ENCODE results near the gene COPB1.

The COPB1 gene

GRCh38 chr11:14425621-14426020 lies 74.0 kb downstream of the COPB1 start:
- no peak for DNase-seq (ENCODE audit: low read depth, low spot score)

GRCh38 chr11:14424096-14424495 lies 75.5 kb downstream of the COPB1 start:
- no peak for DNase-seq (ENCODE audit: low read depth, low spot score)

- no peak for DNase-seq (ENCODE audit: low read depth, low spot score)
These were observed 76.0 kb downstream of the COPB1 start for GRCh38 chr11:14423633-14424032.

GRCh38 chr11:14422814-14423182 lies 76.8 kb downstream of the COPB1 start:
- DNase-seq (ENCODE audit: low read depth, low spot score) = no peak

DNA sequence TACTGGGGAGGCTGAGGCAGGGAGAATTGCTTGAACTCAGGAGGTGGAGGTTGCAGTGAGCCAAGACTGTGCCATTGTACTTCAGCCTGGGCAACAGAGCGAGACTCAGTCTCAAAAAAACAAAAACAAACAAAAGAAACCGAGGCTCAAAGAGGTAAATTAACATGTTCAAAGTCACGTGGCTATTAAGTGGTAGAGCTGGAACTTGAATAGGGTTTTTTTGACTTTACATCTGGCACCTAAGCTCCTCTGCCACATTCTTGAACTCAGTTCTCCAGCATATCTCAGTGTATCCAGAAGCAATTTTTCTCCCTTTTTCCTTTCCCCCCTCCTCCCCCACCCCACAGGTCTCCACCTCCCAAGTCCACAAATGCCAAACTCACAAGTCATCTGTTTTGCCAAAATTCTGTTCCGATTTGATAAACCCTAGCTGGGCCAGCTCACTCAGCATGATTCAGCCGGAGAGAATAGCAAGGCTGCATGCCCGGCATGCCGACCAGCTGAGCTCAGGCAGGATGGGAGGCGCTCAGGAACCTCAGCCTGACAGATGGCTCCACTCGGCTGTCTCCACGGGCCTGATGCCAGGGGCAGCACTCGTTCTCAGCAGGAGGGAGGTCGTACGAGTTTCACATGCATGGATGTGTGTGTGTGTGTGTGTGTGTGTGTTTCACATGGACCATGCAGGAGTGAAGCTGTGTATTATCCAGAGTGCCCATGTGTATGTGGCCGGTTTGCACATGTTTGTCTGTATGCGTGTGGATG lies 77.4 kb downstream of the COPB1 start:
- DNase-seq (ENCODE audit: low read depth, low spot score) = peak; percentile 80

DNA sequence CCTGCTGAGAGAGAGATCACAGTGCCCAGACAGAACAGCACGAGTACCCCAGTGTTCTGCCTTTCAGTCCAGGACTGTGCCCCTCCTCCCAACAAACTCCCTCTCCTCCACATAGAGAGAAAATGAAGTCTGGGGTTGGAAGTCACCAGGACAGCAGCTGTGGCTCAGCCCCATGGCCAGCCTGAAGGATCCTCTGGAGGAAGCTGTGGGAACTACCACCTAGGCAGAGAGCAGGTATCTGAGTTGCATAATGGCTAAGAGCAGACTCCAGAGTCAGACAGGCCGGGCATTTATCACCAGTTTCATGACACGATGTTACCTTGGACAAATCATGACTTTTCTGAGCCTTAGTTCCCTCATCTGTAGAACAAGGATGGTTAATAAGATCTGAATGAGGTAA lies 79.4 kb downstream of the COPB1 start:
- no peak for DNase-seq (ENCODE audit: low read depth, low spot score)

- DNase-seq (ENCODE audit: low read depth, low spot score) = no peak
These were observed 80.7 kb downstream of the COPB1 start for GRCh38 chr11:14418801-14419417.

DNA sequence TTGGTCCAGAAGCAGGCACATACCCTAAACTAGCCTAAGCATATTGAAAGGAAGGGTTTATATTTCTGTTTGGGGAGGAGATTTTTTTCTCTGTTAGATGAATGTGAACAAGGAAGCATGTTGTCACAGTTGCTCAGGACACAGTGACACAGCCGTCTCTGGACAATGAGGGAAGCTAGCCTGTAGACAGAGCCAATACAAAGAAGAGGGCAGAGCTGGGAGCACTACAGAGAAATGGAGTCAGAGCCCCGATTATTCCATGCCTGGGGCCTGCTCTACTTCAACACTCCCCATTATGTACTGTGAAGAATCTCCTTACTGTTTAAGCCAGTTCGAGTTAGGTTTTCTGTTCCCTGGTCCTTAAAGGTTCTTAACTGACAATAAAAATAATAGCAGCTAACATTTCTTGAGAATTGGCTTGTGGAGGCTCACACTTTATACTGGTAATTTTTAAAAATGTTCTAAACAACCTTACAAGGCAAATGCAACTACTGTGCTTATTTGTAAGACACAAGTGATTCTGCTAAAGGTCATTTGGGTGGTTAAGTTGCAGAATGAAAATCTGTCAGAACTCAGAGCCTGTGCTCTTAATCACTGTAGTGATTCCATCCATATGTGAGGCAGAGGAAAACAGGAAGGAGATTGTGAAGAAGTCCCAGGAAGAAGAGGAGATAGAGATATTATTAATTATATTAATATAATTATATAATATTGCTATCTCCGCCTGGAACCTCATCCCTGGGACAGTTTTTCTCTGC lies 81.8 kb downstream of the COPB1 start:
- DNase-seq (ENCODE audit: low read depth, low spot score) = no peak

DNA sequence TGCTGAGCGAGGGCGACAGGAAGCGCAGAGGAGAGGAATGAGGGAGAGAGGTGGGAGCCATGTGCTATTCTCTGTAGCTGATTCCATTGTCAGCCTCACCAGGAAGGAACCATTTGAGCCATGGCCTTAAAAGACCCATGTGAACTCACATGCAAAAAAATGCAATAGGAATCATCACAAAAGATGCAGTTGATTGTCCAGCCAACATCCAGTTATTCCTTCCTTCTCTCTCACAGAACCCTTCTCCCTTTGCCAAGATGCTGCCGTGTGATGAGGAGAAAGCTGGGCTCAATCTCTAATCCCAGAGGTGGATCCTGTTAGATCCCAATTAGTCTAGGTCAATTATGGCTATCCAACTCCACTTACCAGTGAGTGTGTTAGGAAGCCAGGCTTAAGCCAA lies 82.4 kb downstream of the COPB1 start:
- DNase-seq (ENCODE audit: low read depth, low spot score) = no peak

- no peak for DNase-seq (ENCODE audit: low read depth, low spot score)
These were observed 84.8 kb downstream of the COPB1 start for GRCh38 chr11:14414470-14415461.

DNA sequence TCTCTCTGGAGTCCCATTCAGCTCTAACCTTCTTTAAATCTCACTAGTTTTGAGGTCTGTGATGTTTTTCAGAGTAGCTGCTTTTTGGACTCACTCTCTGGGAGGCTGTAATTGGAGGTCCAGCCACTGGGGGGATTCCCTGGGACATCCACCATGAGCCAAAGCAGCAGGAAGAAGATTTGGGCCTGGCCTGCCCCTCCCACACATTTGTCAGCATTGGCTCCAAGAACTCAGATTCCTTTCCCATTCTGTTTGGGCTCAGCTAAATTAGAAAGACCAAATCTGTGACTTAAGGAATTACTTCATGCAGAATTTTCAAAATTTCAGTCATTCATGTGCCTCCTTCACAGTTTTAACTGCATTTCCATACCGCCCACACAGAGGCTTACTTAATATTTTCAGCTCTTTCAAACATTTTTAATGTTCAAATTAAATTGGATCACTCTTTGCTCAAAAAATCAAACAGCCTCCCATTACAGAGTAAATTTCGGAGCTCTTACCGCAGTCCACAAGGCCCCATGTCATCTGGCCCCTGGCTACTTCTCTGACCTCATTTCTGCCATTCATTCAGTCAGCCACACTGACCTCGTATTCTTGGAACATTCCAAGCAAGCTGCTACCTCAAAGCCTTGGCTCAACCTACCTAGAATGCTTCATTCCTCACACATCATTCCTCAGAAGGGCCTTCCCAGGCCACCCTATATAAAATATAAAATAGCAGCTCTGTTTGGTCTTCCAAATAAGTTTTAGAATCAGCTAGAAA lies 86.1 kb downstream of the COPB1 start:
- DNase-seq (ENCODE audit: low read depth, low spot score) = no peak

DNA sequence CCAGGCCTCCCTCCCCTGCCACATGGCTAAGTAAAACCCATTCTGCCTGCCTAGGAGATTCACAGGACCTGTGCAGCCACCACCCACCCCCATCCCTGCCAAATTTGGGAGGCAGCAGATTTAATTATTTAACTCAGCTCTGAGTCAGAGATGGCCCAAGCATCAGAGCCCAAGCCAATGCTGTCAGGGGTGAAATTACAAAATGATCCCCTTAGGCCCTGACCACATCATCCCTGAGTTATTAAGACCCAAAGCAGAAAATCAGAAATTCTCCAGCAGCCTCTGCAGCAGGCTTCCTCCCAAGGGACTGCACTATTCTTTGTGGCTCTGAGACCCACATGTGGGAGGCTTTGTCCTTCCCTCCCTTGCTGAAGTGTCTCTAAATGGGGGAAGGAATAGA lies 87.8 kb downstream of the COPB1 start:
- no peak for DNase-seq (ENCODE audit: low read depth, low spot score)

DNA sequence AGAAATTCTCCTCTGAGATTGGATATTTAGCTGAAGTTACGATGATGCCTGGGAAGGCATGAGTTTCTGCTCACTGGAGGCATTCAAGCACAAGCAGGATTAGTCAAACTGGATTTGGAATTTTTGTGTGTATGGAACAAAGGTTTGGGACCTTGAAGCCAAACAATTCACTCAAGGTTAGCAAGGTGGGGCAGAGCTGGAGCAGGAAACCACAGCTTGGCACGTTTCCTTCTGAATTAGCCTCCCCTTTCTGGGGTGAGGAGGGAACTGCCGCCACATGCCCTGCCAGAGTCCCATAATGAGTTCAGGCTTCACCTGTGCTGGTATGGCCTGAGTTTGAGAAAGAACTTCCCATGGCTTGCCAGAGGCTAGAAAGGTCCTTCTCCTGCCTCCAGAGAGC lies 89.7 kb downstream of the COPB1 start:
- no peak for DNase-seq (ENCODE audit: low read depth, low spot score)

DNA sequence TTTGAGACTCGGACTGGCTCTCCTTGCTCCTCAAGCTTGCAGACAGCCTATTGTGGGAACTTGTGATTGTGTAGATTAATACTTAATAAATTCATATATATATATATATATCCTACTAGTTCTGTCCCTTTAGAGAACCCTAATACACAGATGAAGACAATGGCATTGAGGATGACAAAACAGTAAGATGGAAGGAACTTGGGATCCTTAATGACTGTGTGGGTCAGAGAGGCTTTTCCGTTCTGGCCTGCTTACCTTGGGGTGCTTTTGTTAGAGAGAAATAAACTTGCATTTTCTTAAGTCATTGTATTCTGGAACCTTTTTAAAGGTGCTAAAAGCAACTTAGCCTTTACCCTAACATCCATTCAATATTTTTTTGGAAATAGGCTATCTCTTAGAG lies 91.0 kb downstream of the COPB1 start:
- DNase-seq (ENCODE audit: low read depth, low spot score) = no peak

Measured in brain pericyte (primary cell).